Measurements from ENCODE around the gene SYMPK.

Gene SYMPK

DNA sequence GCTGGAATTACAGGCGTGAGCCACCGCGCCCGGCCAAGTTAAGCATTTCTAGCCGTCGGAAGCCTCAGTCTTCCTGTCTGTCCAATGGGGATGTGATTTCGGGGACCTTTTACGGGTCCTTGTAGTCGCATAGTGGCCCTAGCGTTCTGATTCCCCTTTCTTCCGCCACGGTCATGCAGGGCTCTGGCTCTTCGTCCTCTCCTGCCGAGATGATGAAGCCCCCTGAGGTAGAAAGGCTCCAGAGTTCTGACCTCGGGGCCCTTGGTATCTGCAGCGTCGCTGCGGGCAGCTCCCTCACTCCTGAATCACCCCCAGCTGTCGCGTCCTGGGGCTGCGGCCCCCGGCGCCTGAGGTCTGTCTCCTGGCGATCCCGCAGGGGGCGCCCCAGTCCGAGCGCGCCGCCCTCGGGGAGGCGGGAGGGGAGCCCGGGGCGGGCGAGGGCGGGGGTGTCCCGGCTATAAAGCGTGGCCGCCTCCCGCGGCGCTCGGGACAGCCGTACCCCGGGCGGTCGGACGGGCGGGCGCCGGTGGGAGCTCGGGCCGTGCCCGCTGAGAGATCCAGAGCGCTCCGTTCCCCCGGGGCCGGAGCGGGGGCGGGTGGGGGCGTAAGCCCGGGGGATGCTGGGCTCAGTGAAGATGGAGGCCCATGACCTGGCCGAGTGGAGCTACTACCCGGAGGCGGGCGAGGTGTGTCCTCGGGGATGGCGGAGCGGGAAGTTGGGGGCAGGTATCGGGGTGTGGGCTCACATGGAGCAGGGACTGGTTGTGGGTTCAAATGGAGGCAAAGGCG lies 1.1 kb upstream of the SYMPK start, which contains the start of gene FOXA3:
Gene FOXA3 (plus strand): TSS at position 487 of the 789 bp plus-strand sequence. CDS start 131 bp downstream, at position 618.
- Histone ChIP-seq H4K20me1 (ENCODE audit: low read depth, low read length) (no peaks in the 10 kb centered on the region), H3K27me3 (ENCODE audit: low read length) (no peaks in the 10 kb centered on the region), H3K4me3 (ENCODE audit: insufficient read depth, low read length, poor library complexity, severe bottlenecking) (peak within 1 kb of the TSS; percentile 57), H3K9ac (ENCODE audit: low read length) (peak within 1 kb of the TSS; percentile 85), H3F3A (ENCODE audit: insufficient read depth) (peaks cover 15% of the 10 kb centered on the region), H3K27ac (ENCODE audit: low read depth, low read length) (no peak within 1 kb of the TSS), H3K36me3 (ENCODE audit: low read length) (no peaks in the 10 kb centered on the region; the same call in 1 of the 2 replicates), H3K4me2 (ENCODE audit: low read depth, low read length, poor library complexity, severe bottlenecking) (peak within 1 kb of the TSS; percentile 84), H3K9me2 (replicated peaks; ENCODE audit: insufficient read depth, low read length) (no peaks in the 10 kb centered on the region), H2AFZ (ENCODE audit: low read depth, low read length, severe bottlenecking) (peak within 1 kb of the TSS; percentile 45), H3K9me3 (ENCODE audit: insufficient read depth, low read length) (no peaks in the 10 kb centered on the region), H3K79me2 (ENCODE audit: insufficient read depth, low read length) (peaks cover 35% of the 10 kb centered on the region)
- TF ChIP-seq, protein P1, sequence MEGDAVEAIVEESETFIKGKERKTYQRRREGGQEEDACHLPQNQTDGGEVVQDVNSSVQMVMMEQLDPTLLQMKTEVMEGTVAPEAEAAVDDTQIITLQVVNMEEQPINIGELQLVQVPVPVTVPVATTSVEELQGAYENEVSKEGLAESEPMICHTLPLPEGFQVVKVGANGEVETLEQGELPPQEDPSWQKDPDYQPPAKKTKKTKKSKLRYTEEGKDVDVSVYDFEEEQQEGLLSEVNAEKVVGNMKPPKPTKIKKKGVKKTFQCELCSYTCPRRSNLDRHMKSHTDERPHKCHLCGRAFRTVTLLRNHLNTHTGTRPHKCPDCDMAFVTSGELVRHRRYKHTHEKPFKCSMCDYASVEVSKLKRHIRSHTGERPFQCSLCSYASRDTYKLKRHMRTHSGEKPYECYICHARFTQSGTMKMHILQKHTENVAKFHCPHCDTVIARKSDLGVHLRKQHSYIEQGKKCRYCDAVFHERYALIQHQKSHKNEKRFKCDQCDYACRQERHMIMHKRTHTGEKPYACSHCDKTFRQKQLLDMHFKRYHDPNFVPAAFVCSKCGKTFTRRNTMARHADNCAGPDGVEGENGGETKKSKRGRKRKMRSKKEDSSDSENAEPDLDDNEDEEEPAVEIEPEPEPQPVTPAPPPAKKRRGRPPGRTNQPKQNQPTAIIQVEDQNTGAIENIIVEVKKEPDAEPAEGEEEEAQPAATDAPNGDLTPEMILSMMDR (IDR thresholded peaks at IDR 0.05; ENCODE audit: insufficient read depth, low read length, poor library complexity, severe bottlenecking) = peak; percentile 75
- 0 out of 2 replicates have a peak, but pooled peaks have one; percentile 75 for TF ChIP-seq EZH2phosphoT487 (conservative IDR thresholded peaks at IDR 0.05; ENCODE audit: low read length)

DNA sequence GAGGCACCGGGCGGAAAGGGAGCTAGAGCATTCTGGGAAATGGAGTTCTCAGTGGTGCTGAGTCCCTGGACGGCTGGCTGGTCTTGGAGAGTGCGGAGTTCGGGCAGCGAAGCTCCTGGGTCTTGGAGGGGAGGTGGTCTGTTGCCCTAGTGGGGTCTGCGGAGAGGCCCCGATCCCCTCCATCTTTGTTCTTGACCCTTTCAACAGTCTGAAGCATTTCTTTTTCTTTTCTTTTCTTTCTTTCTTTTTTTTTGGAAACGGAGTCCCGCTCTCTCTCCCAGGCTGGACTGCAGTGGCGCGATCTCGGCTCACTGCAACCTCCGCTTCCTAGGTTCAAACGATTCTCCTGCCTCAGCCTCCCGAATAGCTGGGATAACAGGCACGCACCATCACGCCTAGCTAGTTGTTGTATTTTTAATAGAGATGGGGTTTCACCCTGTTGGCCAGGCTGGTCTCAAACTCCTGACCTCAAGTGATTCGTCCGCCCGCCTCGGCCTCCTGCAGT lies 440 bp upstream of the SYMPK start:
- H3K36me3 ChIP-seq (ENCODE audit: low read length) = peaks cover 3% of the 10 kb centered on the region; the same call in 1 of the 2 replicates
- peaks cover 39% of the 10 kb centered on the region for H3K79me2 ChIP-seq (ENCODE audit: insufficient read depth, low read length)
- no peak overlapping the region for H3K27ac ChIP-seq (ENCODE audit: low read depth, low read length)
- H2AFZ ChIP-seq (ENCODE audit: low read depth, low read length, severe bottlenecking) = peak overlapping the region; percentile 45
- peak overlapping the region; percentile 57 for H3K4me3 ChIP-seq (ENCODE audit: insufficient read depth, low read length, poor library complexity, severe bottlenecking)
- no peaks in the 10 kb centered on the region for H3K27me3 ChIP-seq (ENCODE audit: low read length)
- no peak for TF ChIP-seq EZH2phosphoT487 (conservative IDR thresholded peaks at IDR 0.05; ENCODE audit: low read length)
- H3F3A ChIP-seq (ENCODE audit: insufficient read depth) = peaks cover 15% of the 10 kb centered on the region
- H3K9ac ChIP-seq (ENCODE audit: low read length) = peak overlapping the region; percentile 85
- no peaks in the 10 kb centered on the region for H3K9me2 ChIP-seq (replicated peaks; ENCODE audit: insufficient read depth, low read length)
- peak overlapping the region; percentile 84 for H3K4me2 ChIP-seq (ENCODE audit: low read depth, low read length, poor library complexity, severe bottlenecking)
- no peaks in the 10 kb centered on the region for H4K20me1 ChIP-seq (ENCODE audit: low read depth, low read length)
- no peaks in the 10 kb centered on the region for H3K9me3 ChIP-seq (ENCODE audit: insufficient read depth, low read length)

DNA sequence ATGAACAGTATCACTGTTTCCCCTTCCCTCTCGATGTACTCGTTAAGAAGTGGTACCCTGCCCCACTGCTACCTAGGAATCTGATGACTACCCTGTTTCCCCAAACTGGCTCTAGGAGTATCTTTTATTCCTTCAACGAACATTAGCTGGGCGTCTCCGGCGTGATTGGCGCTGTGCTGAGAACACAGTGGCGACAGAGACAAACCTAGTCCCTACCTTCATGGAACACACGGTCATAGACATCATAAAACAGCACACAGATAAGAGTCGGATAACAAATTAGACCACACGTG lies 730 bp downstream of the SYMPK start:
- H3K27ac ChIP-seq (ENCODE audit: low read depth, low read length) = peak overlapping the region; percentile 69
- H3K9ac ChIP-seq (ENCODE audit: low read length) = peak overlapping the region; percentile 85
- TF ChIP-seq, protein P1 (IDR thresholded peaks at IDR 0.05; ENCODE audit: insufficient read depth, low read length, poor library complexity, severe bottlenecking) = no peak
- TF ChIP-seq EZH2phosphoT487 (conservative IDR thresholded peaks at IDR 0.05; ENCODE audit: low read length) = no peak
- peaks cover 3% of the 10 kb centered on the region; the same call in 1 of the 2 replicates for H3K36me3 ChIP-seq (ENCODE audit: low read length)
- H4K20me1 ChIP-seq (ENCODE audit: low read depth, low read length) = no peaks in the 10 kb centered on the region
- H3K4me3 ChIP-seq (ENCODE audit: insufficient read depth, low read length, poor library complexity, severe bottlenecking) = peak overlapping the region; percentile 92
- peaks cover 15% of the 10 kb centered on the region for H3F3A ChIP-seq (ENCODE audit: insufficient read depth)
- H3K79me2 ChIP-seq (ENCODE audit: insufficient read depth, low read length) = peaks cover 47% of the 10 kb centered on the region
- no peaks in the 10 kb centered on the region for H3K27me3 ChIP-seq (ENCODE audit: low read length)
- no peaks in the 10 kb centered on the region for H3K9me3 ChIP-seq (ENCODE audit: insufficient read depth, low read length)
- peak overlapping the region; percentile 28 for H2AFZ ChIP-seq (ENCODE audit: low read depth, low read length, severe bottlenecking)
- peak overlapping the region; percentile 74 for H3K4me2 ChIP-seq (ENCODE audit: low read depth, low read length, poor library complexity, severe bottlenecking)
- no peaks in the 10 kb centered on the region for H3K9me2 ChIP-seq (replicated peaks; ENCODE audit: insufficient read depth, low read length)
